Measurements from ENCODE around the gene BHMT. TPM values are rescaled to one million over a fixed set of nuclear protein-coding genes. Genes with fewer than 3 reads are reported as not detected.

Gene BHMT
- total RNA-seq, 2 donors from 2014 or later, result not detected

- DNase-seq (no peak), ATAC-seq (no peak)
- Histone ChIP-seq H3K4me1 (no peaks in the 10 kb centered on the region), H3K36me3 (replicated peaks in 1 of 2; ENCODE audit: insufficient read depth in 1 of 2, low read depth in 2 of 2) (no peaks in the 10 kb centered on the region), H3K9me3 (no peaks in the 10 kb centered on the region), H3K4me3 (no peak overlapping the region), H3K27ac (no peak overlapping the region), H3K27me3 (no peaks in the 10 kb centered on the region)
- WGBS, 2 donors, result 74 to 90% methylated on average over 2 of the region's 2 CpGs
- intact Hi-C loops (cut with DNase I), result no loop called here
- TF ChIP-seq POLR2A (IDR thresholded peaks at IDR 0.05) (no peak), CTCF (IDR thresholded peaks at IDR 0.05) (no peak)
Measured at GRCh38 chr5:79080804-79081203, 30.8 kb upstream of the BHMT start.

GRCh38 chr5:79081779-79082178 is 29.8 kb upstream of the BHMT start:
- Histone ChIP-seq H3K27ac (no peak overlapping the region), H3K27me3 (no peaks in the 10 kb centered on the region), H3K36me3 (replicated peaks in 1 of 2; ENCODE audit: insufficient read depth in 1 of 2, low read depth in 2 of 2) (no peaks in the 10 kb centered on the region), H3K4me1 (no peaks in the 10 kb centered on the region), H3K9me3 (no peaks in the 10 kb centered on the region), H3K4me3 (no peak overlapping the region)
- WGBS, 2 donors, result 82 to 99% methylated on average over 5 of the region's 5 CpGs
- intact Hi-C loops (cut with DNase I), result no loop called here
- no peak for ATAC-seq
- no peak for TF ChIP-seq CTCF (IDR thresholded peaks at IDR 0.05)
- TF ChIP-seq POLR2A (IDR thresholded peaks at IDR 0.05), result no peak
- DNase-seq, result no peak

- Histone ChIP-seq H3K27me3 (no peaks in the 10 kb centered on the region), H3K27ac (no peak overlapping the region), H3K4me1 (no peaks in the 10 kb centered on the region), H3K36me3 (replicated peaks in 1 of 2; ENCODE audit: insufficient read depth in 1 of 2, low read depth in 2 of 2) (no peaks in the 10 kb centered on the region), H3K4me3 (no peak overlapping the region), H3K9me3 (no peaks in the 10 kb centered on the region)
- WGBS, 2 donors, result 88 to 90% methylated on average over 2 of the region's 2 CpGs
- ATAC-seq (no peak), DNase-seq (no peak)
- intact Hi-C loops (cut with DNase I), result no loop called here
- no peak for TF ChIP-seq CTCF (IDR thresholded peaks at IDR 0.05)
- TF ChIP-seq POLR2A (IDR thresholded peaks at IDR 0.05), result no peak
Measured at GRCh38 chr5:79086116-79086515, 25.5 kb upstream of the BHMT start.

GRCh38 chr5:79088507-79088906 is 23.1 kb upstream of the BHMT start:
- TF ChIP-seq CTCF (IDR thresholded peaks at IDR 0.05) (no peak), POLR2A (IDR thresholded peaks at IDR 0.05) (no peak)
- 89 to 90% methylated on average over 4 of the region's 4 CpGs for whole genome bisulfite sequencing, 2 donors
- DNase-seq (no peak), ATAC-seq (no peak)
- no peak overlapping the region for H3K4me3 ChIP-seq
- H3K27me3 ChIP-seq, result no peaks in the 10 kb centered on the region
- no peaks in the 10 kb centered on the region for H3K36me3 ChIP-seq (replicated peaks in 1 of 2; ENCODE audit: insufficient read depth in 1 of 2, low read depth in 2 of 2)
- intact Hi-C loops (cut with DNase I), result no loop called here
- H3K9me3 ChIP-seq, result no peaks in the 10 kb centered on the region
- no peaks in the 10 kb centered on the region for H3K4me1 ChIP-seq
- H3K27ac ChIP-seq, result no peak overlapping the region

GRCh38 chr5:79091064-79091463 is 20.5 kb upstream of the BHMT start:
- H3K36me3 ChIP-seq (replicated peaks in 1 of 2; ENCODE audit: insufficient read depth in 1 of 2, low read depth in 2 of 2), result no peaks in the 10 kb centered on the region
- H3K27me3 ChIP-seq, result no peaks in the 10 kb centered on the region
- ATAC-seq, result no peak
- H3K9me3 ChIP-seq, result no peaks in the 10 kb centered on the region
- peaks cover 8% of the 10 kb centered on the region for H3K4me1 ChIP-seq
- no peak overlapping the region for H3K4me3 ChIP-seq
- intact Hi-C loops (cut with DNase I), result no loop called here
- H3K27ac ChIP-seq, result no peak overlapping the region
- WGBS, 2 donors, result 62 to 67% methylated on average over 3 of the region's 3 CpGs
- no peak for DNase-seq
- TF ChIP-seq POLR2A (IDR thresholded peaks at IDR 0.05) (no peak), CTCF (IDR thresholded peaks at IDR 0.05) (no peak)
